Brain microvascular endothelial cell (primary cell): ENCODE results near the gene ANK2.

Source experiments
- DNase-seq: peaks from one replicate; pipeline ENCODE4 v3.0.0-alpha.2; 2020
- H3K27ac ChIP-seq: fragments of 250-450 bp; sonication (Bioruptor Pico); 2 replicates; pipeline ENCODE4 v1.5.1; 2020; ENCODE audit warnings: mild to moderate bottlenecking, moderate library complexity
- H3K27me3 ChIP-seq: fragments of 250-450 bp; sonication (Bioruptor Pico); replicated peaks from 2 replicates; pipeline ENCODE4 v1.5.1; 2020; ENCODE audit warnings: mild to moderate bottlenecking
- H3K36me3 ChIP-seq: fragments of 250-450 bp; sonication (Bioruptor Pico); replicated peaks from 2 replicates; pipeline ENCODE4 v1.5.1; 2020; ENCODE audit warnings: mild to moderate bottlenecking
- H3K4me3 ChIP-seq: 2 replicates; pipeline ENCODE4 v1.5.1; 2011; ENCODE audit warnings: low read depth, mild to moderate bottlenecking, control low read depth, low read length, moderate library complexity
- in situ Hi-C: cut with HindIII; loops from 2 replicates; pipeline ENCODE4 v1.10.0; 2017; ENCODE audit warnings: low sequenced_read_pairs, low pct_ligation_motif_present
- TF ChIP-seq, protein P1 (sequence below): IDR thresholded peaks from 2 replicates; pipeline ENCODE4 v1.5.1; 2011; ENCODE audit warnings: low read depth, mild to moderate bottlenecking, moderate library complexity, low read length, control low read depth, inconsistent platforms; ENCODE audit errors: missing control alignments

ANK2 gene

DNA sequence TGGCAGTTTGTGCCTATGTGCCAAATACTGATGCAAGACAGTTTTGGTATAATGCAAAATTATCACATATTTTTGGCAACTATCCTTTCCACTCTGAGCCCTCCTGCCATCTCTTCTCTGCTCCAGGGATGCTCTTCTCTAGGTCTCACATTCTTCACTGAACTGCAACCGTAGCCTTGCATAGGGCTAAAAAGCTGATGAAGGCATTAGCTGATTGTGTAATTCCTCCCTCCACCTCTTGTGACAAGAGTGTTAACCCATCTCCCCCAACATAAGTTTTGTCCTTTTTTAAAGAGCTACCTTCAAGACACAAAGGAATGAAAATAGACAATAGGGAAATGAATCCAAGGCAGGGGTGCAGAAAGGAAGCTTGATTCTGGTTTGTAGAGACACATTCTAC lies 33.1 kb upstream of the ANK2 start:
- DNase-seq, result no peak
- no peak overlapping the region for H3K27ac ChIP-seq
- in situ Hi-C loops, result no loop called here
- no peak overlapping the region for H3K4me3 ChIP-seq
- no peaks in the 10 kb centered on the region for H3K27me3 ChIP-seq
- no peaks in the 10 kb centered on the region for H3K36me3 ChIP-seq
- TF ChIP-seq, protein P1, sequence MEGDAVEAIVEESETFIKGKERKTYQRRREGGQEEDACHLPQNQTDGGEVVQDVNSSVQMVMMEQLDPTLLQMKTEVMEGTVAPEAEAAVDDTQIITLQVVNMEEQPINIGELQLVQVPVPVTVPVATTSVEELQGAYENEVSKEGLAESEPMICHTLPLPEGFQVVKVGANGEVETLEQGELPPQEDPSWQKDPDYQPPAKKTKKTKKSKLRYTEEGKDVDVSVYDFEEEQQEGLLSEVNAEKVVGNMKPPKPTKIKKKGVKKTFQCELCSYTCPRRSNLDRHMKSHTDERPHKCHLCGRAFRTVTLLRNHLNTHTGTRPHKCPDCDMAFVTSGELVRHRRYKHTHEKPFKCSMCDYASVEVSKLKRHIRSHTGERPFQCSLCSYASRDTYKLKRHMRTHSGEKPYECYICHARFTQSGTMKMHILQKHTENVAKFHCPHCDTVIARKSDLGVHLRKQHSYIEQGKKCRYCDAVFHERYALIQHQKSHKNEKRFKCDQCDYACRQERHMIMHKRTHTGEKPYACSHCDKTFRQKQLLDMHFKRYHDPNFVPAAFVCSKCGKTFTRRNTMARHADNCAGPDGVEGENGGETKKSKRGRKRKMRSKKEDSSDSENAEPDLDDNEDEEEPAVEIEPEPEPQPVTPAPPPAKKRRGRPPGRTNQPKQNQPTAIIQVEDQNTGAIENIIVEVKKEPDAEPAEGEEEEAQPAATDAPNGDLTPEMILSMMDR, result no peak

DNA sequence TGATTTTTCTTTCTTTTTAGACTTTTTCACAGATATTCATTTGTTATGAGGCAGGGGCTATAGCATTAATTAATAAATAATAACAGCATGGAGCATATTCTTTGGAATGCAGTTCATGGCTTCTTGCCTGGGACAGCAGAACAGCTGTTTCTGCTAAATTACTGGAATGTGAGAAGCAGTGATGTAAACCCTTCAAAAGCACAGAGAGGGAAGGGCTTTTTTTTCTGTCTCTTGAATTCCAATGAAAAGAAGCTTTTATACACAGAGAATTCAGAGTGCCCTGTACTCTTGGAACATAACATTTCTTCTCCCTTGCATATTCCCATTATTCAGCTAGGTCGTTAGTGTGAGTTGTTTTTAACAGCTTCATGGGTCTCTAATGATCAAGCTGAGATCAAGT lies 28.5 kb upstream of the ANK2 start:
- Histone ChIP-seq H3K36me3 (no peaks in the 10 kb centered on the region), H3K4me3 (no peak overlapping the region), H3K27ac (no peak overlapping the region), H3K27me3 (no peaks in the 10 kb centered on the region)
- TF ChIP-seq, protein P1, result no peak
- no peak for DNase-seq
- in situ Hi-C loops, result no loop called here

DNA sequence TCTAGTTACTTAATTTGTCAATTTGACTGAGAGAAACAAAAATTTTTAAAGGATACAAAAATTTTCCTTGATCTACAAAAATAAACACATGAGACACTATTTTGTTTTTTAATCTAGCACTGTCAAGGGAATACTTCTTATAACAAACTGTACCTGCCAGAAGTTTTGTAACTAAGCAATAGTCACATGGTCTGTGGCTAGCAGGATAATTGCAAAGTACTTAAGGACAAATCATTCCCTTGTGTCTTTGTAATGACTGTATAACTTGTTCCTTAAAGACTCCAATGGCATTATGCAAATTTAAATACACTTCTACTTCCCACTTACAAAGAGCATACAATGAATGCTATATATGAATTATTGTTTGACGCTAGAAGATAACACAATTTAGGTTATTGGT lies 25.1 kb upstream of the ANK2 start:
- in situ Hi-C loops, result no loop called here
- no peaks in the 10 kb centered on the region for H3K27me3 ChIP-seq
- DNase-seq, result no peak
- no peaks in the 10 kb centered on the region for H3K36me3 ChIP-seq
- TF ChIP-seq, protein P1, result no peak
- no peak overlapping the region for H3K27ac ChIP-seq
- H3K4me3 ChIP-seq, result no peak overlapping the region

DNA sequence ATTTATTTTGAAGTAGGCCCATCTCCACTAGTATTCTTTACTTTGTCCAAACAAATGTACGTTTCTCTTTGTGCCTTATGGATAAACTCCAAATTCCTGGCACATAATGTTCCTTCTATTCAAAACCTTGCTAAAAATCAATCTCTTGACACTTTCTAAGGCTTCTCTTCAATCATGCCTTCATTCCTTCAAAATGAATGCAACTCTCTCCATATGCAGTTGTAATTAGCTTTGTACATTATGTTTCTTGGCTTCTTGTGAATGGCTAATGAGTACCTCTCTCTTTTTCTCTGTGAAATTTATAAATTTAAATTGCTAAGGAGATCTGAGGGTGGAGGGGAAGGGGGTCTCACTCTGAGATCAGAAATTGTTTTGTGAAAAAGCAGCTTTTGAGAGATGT lies 24.0 kb upstream of the ANK2 start:
- Histone ChIP-seq H3K4me3 (no peak overlapping the region), H3K36me3 (no peaks in the 10 kb centered on the region), H3K27ac (no peak overlapping the region), H3K27me3 (no peaks in the 10 kb centered on the region)
- in situ Hi-C loops, result no loop called here
- TF ChIP-seq, protein P1, result no peak
- no peak for DNase-seq

DNA sequence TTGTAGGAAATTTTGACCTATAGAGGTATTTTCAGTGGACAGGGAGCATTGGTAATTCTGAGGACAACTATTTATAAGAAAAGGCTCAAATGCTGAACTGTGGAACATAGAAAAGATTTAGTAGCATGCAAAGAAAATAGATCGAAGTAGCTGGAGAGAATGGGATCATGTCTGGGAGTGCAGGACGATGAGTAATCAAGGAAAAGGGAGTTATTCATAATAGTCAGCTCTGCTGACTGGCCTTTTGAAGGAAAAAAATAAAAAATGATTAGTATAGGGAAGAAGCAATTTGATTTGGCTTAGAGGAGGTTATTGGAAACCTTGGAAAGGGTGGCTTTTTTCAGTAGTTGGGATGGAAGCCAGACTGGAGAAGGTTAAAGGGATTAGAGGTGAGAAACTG lies 22.9 kb upstream of the ANK2 start:
- DNase-seq, result peak; percentile 44
- Histone ChIP-seq H3K36me3 (no peaks in the 10 kb centered on the region), H3K4me3 (no peak overlapping the region), H3K27me3 (no peaks in the 10 kb centered on the region), H3K27ac (peak overlapping the region; percentile 40)
- TF ChIP-seq, protein P1, result no peak
- in situ Hi-C loops, result no loop called here

DNA sequence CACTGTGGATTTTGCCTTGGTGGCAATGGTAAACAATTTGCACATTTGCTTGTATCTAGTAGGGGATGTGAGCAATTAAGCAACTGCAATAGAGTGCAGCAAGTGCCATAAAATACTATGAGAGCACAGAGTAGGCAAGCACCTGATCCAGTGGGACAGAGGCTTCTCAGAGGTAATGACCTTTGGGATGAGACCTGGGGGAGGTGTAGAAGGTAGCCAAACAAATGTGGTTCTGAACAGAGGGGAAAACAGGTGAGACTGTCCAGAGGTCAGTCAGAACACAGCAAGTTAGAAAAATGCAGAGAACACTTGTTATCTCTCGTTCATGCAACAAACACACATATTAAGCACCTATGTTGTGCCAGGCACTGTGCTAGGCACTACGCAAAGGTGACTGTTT lies 21.4 kb upstream of the ANK2 start:
- in situ Hi-C loops, result no loop called here
- TF ChIP-seq, protein P1, result no peak
- no peak for DNase-seq
- H3K36me3 ChIP-seq, result no peaks in the 10 kb centered on the region
- H3K4me3 ChIP-seq, result no peak overlapping the region
- H3K27me3 ChIP-seq, result no peaks in the 10 kb centered on the region
- no peak overlapping the region for H3K27ac ChIP-seq
